NCI-H226 (cell line): Measurements from ENCODE around the gene PPM1L.

ENCODE experiments used
- DNase-seq: peaks from one replicate; pipeline ENCODE4 v3.0.0-alpha.2; 2015

Gene PPM1L

DNA sequence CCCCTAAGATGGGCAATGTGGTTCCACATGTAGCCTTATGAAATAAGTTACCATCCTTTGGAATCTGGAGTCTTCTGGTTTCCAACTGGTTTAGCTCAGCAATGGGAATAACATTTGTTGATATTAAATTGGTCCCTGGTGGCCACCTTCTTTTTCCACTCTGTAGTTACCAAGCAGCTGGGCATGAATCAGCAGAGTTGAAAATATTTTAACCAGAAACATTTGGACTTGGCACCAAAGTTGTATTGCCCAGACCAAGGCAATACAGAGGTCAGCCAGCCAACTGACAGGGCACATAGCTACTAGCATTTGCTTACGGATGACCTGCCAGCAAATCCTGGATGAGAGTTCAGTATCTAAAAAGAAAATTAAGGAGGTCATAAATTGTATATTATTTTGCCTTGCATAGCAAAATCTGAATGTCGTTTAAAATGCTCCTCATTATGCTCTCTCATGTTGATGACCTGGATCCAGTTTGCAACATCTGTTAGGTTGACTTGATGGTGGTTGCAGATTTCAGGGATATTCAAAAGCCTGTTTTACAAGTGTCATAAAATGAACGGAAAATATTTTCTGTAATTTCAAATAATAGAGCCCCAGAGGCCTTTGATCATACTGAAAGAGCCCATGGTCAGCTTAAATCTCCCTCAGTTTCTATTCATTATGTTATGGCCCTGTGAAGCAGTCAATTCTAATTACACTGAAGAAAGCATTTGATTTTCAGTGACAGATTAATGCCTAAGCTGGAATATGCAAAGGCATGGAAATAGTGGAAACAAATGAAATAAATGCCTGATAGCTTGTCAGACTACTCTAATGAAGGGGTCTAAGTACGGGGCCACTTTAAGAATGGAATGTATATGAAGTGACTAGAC, 54.6 kb downstream of the PPM1L start:
- DNase-seq, result no peak

DNA sequence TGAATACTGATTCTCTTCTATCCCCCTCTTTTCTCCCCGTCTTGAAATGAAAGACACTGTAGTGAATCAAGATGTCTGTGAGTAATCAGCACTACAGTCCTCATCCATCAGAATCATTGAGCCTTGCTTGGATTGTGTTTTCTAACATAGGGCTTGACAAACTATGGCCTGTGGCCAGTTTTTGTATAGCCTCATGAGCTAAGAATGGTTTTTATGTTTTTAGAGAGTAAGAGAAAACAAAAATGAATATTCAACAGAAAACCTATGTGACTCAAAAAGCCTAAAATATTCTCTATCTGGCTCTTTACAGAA, 55.2 kb downstream of the PPM1L start:
- no peak for DNase-seq

DNA sequence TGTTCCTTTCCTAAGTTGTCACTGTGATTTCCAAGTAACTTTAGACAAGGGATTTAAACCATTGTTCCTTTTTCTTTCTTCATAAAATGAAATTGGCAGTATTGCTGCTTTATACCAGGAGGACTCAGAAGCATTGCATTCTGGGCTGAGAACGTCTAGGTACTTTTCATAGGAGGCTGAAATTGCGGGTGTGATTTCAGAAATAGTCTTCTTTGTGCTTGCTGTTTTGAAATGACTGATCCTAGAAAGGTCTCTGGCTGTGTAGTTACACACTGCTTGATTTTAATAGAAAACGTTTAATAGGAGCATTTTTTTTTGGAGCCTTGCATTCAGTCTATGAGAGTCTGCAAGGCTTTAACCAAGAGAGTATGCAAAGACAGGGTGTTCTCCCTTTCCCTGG, 56.3 kb downstream of the PPM1L start:
- DNase-seq, result no peak

DNA sequence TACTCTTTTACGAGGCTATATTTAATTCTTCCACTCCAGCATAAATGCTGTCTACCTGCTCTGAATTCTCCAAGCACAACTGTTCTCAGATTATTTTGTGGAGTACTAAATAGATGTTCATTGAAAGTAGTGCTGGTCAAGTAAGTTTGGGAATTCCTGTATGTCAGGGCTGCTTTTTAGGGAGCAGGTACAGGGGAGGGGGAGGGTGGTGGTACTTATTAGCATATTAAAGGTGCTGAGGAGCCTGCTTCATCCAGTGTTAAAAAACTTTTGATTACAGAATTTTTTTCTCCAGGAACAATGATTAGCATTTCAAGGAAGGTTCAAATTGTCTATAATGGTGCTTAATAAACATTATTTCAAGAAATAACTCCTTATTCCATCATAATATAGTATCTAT, 59.2 kb downstream of the PPM1L start:
- no peak for DNase-seq

DNA sequence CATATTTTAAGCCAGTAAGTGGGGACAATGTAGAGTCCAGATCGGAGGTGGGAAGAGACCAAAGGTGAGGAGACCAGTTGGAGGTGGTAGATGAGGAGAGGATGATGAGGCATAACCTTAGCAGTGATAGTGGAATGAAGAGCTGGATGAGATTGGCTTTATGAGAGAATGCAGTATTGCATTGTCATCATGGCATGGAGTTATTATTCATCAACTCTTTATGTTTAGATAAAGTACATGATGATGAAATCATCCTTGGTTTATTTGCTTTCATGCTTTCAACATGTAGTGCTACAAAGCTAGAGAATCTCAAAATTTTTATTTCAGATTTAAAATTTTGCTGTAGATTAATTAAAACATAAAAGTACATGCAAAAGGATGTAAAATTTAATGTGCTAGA, 64.0 kb downstream of the PPM1L start:
- DNase-seq, result peak; percentile 3

DNA sequence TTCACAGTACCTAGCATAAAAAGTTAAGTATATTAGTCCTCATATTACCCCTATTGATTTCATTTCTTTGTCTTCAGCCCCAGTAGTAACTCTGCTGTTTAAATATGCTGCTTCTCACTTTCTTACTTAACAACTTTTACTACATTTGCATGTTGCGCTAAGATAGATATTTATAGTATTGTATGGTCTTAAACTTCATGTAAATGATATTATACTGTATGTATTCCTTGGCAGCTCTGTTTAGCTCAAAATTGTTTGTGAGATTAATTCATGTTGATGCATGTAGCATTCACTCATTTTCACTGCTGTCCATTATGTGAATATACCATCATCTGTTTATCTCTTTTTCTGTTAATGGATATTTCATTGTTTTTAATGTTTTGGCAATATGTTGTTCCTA, 64.4 kb downstream of the PPM1L start:
- DNase-seq, result no peak

DNA sequence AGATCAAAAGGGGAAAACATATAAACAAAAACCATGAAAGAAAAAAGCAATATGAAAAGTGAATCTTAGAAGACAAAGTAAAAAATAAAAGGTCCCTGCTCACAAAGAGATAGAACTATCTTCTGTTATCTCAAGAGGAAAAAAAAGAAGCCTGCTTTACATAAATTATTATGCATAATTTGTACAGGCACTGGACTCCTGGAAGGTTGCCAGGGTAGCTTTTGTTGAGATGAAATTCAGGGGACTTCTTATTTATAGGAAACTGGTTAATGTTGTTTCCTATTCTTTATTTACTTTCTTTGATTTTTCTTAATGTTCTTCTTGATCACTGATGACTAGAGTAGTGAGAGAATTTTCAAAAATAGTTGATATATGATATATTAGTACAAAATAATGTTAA, 66.9 kb downstream of the PPM1L start:
- DNase-seq, result no peak

DNA sequence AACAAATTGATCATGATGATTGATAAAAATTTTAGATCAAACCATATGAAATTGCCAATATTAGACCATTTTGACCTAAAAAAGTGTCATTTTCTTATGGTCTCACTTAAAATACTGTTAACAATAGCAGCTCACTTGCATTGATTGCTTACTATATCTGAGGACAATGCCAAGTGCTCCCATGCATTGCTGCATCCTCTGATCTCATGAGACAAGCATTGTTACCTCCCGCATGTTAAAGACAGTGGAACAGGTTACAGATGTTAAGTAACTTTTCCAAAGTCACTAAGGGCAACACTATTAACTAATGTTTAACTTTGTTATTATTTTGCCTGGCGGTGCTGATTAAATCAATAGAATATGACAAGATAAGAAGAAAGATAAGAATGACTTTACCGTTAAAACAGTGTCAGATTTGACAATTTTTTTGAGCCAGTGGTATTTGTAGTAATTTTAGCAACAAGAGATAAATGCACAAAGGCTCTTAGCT, 69.3 kb downstream of the PPM1L start:
- DNase-seq, result no peak

DNA sequence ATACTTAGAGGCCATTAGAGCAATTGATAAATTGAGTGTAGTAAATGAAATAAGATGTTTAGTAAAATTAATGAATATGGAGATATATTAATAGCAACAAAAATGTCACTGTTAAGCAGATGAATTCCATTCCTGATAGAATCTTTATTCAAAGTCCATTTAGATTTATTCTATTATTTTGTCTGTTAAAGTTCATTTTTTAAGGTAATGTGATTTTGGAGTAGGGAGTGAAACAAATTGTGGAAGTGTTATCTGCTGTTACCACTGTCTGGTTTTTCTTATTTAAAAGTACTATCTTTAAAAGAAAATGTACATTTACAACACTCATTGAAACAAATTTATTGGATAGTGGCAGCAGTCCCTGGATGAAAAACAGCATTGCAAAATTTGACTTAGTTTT, 70.4 kb downstream of the PPM1L start:
- DNase-seq, result no peak

DNA sequence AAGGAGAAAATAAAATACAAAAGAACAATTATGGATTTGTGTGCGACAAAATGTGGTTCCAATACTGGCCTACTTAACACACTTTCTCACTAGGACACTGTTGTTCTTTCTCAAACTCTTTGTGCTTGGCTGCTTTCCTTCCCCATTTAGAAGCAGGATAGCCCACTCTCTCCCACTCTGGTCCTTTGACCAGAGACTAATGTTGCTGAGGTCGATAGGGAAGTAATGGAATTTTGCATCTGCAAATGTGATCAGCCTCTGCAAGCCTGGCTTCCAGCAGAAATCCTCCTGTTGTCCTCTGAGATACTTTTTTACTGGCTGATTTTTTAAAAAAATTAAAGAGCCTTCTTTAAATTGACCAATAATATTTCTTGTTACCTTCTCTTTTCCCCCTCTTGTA, 71.0 kb downstream of the PPM1L start:
- DNase-seq, result no peak

DNA sequence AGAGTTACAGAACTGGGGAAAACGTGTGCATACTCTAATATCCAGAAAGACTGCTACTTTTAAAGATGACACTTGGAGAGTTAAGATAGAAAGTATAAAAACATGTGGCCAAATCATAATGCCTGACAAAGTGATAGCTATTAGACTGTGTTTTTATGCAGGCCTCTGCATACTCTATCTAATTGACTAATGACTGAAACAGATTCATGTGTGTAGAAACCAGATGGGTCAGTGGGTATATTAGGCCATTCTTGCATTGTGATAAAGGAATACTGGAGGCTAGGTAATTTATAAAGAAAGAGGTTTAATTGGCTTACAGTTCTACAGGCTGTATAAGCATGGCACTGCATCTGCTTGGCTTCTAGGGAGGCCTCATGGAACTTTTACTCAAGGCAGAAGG, 71.5 kb downstream of the PPM1L start:
- no peak for DNase-seq

DNA sequence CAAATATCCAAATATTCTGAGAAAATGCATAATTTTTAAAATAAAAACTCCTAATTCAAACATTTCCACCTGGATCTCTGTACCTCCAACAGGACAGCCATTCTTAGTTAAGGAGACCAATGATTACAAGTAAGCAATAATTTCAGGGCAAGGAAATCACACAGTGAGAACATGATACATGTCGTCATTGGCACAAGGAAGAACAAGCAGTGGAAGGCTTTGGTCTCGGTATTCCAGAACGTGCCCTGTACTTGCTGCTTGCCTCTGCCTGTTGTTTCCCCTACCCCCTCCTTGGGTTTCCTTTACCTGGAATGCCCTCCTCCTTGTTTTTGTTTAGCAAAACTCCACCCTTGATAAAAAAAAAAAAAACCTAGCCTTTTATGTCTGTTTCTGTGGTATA, 72.8 kb downstream of the PPM1L start:
- no peak for DNase-seq

DNA sequence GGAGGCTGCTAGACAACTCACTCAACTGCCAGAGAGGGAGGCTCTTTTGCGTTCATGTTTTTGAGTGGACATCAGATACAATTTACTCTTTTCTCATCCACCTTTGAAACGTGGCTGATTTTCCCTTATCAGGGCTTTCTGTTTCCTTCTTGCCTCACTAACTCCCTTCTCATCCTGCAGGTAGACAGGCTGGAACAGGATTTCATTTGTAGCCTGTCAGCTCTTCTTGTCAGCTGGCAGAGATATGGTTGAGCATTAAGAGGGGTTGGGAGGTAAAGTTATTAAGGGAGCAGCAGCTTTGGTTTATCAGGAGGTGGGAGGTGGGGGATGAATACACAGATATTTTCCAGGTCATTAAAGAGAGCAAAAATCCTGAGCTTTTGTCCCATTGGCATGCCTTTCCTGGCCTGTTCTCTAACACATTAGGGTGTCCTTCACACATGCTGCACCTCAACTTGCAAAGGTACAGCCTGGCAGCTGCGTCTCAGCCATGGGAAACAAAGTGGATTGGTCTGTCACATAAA, 73.5 kb downstream of the PPM1L start:
- no peak for DNase-seq

DNA sequence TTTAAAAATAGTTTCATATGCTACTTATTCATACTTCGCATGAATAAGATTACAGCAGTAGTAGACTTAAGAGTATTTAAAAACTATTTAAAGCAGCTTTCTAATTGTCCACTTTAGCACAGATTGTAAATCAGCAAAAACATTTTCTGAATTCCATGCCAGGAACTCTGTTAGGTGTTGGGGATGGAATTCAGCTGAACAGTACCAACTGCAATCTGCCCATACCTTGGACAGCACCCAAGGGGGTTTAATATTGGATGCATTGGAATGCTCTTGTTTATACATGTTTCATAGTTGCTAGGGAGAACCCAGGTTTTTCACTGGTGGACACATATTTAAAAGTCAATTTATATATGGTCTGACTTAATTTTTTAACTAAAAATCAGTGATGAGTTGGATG, 74.8 kb downstream of the PPM1L start:
- no peak for DNase-seq

DNA sequence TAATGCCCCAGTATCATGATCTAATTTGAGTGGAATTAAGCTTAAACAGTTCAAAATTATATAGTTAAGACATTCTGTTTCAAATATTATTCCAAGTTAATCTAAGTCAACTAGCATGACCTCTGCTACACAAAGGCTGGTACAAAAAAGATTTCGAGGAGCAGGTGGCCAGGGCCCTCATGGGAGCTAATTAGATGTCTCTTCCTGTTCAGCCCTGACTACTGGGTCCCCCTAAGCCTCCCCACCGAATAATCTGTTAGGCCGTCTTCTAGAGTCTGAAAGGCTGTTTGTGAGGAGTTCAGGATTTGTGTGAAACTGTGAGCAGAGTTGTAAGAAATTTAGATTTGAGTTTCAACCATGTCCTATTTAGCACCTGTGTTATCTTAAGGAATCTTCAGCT, 75.4 kb downstream of the PPM1L start:
- DNase-seq, result no peak

DNA sequence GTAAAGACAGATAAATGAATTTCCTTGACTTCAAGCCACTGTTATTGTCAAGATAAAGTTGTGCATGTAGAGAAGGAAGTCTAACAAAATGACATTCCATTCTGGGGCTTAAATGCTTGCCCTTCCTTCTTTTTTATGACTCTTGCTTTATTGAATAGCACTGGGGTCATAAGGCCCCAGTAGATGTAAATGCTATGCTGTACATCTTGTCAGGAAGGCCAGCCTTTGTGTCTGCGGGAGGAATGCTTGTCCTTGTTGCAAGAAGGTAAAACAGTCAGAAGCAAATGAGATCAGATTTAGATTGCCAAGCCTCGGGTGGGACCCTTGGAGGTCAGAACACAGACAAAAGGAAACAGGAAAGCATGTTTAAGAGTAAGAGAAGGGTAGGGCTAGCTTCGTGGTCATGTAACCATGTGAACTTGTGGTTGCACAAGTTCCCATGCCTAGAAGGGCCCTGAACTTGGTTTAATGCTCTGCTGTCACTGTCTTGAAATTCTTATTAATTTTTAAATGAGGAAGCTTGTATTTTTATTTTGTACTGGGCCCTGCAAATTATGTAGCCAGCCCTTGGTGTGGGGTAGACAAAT, 81.5 kb downstream of the PPM1L start:
- DNase-seq, result no peak

DNA sequence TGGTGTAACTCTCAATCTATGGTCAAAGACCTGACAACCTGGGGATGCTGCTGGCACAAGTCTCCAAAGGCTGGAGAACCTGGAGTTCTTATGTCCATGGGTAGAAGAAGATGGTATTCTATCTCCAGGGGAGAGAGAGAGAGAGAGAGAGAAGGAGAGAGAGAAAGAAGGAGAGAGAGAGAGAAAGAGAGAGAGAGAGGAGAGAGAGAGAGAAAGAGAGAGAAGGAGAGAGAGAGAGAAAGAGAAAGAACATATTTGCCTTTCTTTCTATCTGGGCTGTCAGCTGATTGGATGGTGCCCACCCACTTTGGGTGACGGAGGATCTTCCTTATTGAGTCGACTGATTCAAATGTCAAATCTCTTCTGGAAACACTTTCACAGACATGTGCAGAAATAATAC, 84.6 kb downstream of the PPM1L start:
- no peak for DNase-seq

DNA sequence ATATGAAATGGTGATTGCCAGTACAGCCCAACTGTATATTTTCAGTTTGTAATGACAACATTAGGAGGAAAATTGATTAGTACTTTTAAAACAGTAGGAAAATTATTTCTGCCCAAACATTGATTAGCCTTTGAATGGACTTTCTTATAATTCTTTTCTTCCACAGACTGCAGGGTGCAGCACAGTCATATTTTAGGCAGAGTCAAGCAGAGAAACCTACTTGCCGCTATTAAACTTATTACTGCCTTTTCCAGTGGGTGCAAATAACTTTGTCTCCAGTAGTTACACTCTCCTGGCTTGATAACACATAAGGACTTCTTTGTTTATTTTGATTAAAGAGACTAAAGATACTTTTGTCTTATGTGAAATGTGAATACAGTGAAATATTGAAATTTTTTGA, 85.4 kb downstream of the PPM1L start:
- no peak for DNase-seq

DNA sequence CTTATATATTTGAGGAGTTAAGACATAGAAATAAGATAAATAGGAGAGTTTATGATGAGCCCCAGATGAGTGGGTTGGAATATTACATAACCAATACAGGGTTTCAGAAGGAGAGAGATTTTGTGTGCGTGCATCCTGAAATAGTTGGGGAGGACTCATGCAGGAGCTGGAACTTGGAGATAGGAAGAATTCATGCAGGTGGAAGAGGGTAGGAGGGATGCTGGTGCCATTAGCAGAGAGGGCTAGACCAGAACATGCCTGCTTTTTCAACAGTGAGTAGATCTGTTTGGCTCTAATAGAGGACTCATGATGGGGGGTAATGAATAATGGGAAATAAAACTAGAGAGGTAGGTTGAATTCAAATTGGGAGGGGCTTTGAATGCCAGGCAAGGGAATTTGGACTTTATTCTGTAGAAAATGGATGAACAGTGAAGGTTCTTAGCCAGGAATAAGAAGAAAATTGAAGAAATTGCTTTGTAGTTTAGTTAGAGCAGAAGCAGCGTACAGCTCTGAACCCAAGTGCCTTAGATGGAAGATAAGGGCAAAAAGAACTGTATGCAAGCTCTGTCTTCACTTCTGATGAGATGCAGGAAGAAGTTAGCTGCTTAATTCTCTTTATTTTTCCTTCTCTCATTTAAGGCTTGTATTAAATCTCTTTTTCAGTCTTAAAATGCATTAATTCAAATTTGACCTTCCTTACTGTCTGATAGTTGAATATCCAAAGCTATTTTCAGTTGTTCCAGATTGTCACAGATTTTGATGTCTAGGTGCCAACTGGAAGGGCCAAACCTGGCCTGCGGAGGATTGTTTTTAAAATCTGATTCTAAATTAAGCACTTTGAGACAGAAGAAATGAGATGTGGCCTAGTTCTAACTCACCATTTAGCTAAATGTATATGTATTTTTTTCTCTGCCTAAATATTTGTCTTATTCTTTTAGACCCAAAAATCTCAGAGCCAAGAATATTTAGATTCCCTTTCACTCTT, 86.3 kb downstream of the PPM1L start:
- DNase-seq, result no peak

DNA sequence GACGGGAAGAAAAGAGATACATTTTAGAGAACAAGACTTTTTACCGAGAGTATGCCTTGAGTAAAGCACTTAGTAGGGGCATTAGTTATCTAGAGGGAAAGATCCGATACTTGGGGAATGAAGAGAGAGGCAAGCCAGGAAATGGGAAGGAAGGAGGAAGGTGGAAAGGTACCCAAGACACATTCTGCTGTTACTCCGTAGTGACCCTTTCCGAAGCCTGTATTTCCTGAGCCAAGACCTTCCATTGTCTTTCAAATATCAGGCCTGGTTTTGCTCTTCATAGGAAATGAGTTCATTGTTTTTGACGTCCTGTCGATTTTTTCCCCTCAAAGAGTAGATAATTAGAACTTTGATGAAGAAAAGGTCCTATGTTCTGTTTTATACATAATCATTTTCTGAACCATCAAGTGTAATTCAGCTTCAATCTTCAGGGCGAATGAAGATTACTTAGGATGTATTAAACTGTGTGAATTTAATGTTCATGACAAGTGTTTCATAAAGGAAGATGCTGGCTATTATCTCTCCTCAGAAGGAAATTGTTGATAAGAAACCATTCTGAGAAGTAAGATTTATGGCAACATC, 95.7 kb downstream of the PPM1L start:
- no peak for DNase-seq

DNA sequence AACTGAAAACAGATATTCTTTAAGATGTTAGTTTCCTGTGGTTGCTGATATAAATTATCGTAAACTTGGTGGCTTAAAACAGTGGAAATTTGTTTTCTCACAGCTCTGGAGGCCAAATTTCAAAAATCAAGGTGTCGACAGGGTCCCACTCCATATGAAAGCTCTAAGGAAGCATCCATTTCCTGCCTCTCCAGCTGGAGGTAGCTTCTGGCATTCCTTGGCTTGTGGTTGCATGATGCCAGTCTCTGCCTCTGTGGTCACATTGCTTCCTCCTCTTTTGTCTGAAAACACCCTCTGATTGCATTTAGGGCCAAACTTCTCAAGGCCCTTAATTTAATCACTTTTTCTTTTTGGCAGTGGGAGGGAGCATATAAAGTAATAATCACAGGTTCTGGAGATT, 96.8 kb downstream of the PPM1L start:
- no peak for DNase-seq

DNA sequence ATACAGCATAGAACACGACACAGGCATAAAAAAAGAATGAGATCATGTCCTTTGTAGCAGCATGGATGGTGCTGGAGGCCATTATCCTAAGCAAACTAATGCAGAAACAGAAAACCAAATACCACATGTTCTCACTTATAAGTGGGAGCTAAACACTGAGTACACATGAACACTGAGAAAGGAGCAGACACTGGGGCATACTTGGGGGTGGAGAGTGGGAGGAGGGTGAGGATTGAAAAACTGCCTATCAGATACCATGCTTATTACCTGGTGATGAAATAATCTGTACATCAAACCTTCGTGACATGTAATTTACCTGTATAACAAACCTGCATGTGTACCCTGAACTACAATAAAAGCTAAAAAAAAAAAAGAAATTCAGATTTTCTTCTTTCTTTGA, 100.4 kb downstream of the PPM1L start:
- DNase-seq, result no peak
